Measurements from ENCODE around the gene JARID2. TPM values are rescaled to one million over a fixed set of nuclear protein-coding genes. Genes with fewer than 3 reads are reported as not detected.

The JARID2 gene
- total RNA-seq, 1 donor from 2014 or later = 17.9 TPM

GRCh38 chr6:15355683-15356099 is 109.8 kb downstream of the JARID2 start:
- Histone ChIP-seq H3K27me3 (no peaks in the 10 kb centered on the region), H3K27ac (no peak overlapping the region), H3K36me3 (no peaks in the 10 kb centered on the region), H3K9me3 (no peaks in the 10 kb centered on the region), H3K4me1 (peaks cover 15% of the 10 kb centered on the region), H3K4me3 (no peak overlapping the region)
- no peak for DNase-seq (ENCODE audit: extremely low spot score in 2 of 2)
- TF ChIP-seq POLR2AphosphoS5 (IDR thresholded peaks at IDR 0.05; ENCODE audit: insufficient read depth in 1 of 2, low read depth in 1 of 2) (no peak), CTCF (IDR thresholded peaks at IDR 0.05) (no peak), POLR2A (IDR thresholded peaks at IDR 0.05) (no peak)
- intact Hi-C loops (cut with DNase I) = no loop called here

- no peaks in the 10 kb centered on the region for H3K9me3 ChIP-seq
- peaks cover 15% of the 10 kb centered on the region for H3K4me1 ChIP-seq
- no peaks in the 10 kb centered on the region for H3K36me3 ChIP-seq
- no peak overlapping the region for H3K4me3 ChIP-seq
- H3K27ac ChIP-seq = no peak overlapping the region
- DNase-seq (ENCODE audit: extremely low spot score in 2 of 2) = no peak
- intact Hi-C loops (cut with DNase I) = no loop called here
- no peaks in the 10 kb centered on the region for H3K27me3 ChIP-seq
- TF ChIP-seq POLR2A (IDR thresholded peaks at IDR 0.05) (no peak), CTCF (IDR thresholded peaks at IDR 0.05) (no peak)
Observed at GRCh38 chr6:15356179-15356578, 110.3 kb downstream of the JARID2 start.

GRCh38 chr6:15356937-15357336 is 111.1 kb downstream of the JARID2 start:
- Histone ChIP-seq H3K27ac (no peak overlapping the region), H3K9me3 (no peaks in the 10 kb centered on the region), H3K4me1 (peaks cover 7% of the 10 kb centered on the region), H3K36me3 (no peaks in the 10 kb centered on the region), H3K27me3 (no peaks in the 10 kb centered on the region), H3K4me3 (no peak overlapping the region)
- no peak for DNase-seq (ENCODE audit: extremely low spot score in 2 of 2)
- TF ChIP-seq POLR2A (IDR thresholded peaks at IDR 0.05) (no peak), CTCF (IDR thresholded peaks at IDR 0.05) (no peak), POLR2AphosphoS5 (IDR thresholded peaks at IDR 0.05; ENCODE audit: insufficient read depth in 1 of 2, low read depth in 1 of 2) (no peak)
- intact Hi-C loops (cut with DNase I) = no loop called here

DNA sequence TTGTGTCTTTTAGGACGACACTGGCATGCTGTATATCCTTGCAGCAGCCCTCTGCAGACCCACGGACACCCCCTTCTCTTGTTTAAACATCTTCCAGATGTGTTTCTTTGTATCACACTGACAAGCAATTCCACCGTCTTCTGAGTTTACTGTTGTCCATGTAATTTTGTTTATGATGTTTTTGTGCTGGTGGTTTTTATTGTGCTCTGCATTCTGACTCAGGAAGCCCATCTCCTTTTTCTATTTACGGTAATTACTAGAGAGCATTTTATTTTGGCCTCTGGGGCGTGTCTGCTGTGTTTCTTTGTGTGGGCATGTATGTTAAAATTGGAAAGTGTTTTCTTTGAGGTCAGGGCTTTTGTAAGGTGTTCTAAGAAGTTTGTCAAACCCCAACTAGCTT is 111.9 kb downstream of the JARID2 start:
- no peaks in the 10 kb centered on the region for H3K9me3 ChIP-seq
- H3K27ac ChIP-seq = no peak overlapping the region
- intact Hi-C loops (cut with DNase I) = no loop called here
- no peak for DNase-seq (ENCODE audit: extremely low spot score in 2 of 2)
- no peaks in the 10 kb centered on the region for H3K4me1 ChIP-seq
- no peak for TF ChIP-seq POLR2A (IDR thresholded peaks at IDR 0.05)
- TF ChIP-seq POLR2AphosphoS5 (IDR thresholded peaks at IDR 0.05; ENCODE audit: insufficient read depth in 1 of 2, low read depth in 1 of 2) = no peak
- no peak for TF ChIP-seq CTCF (IDR thresholded peaks at IDR 0.05)
- H3K36me3 ChIP-seq = no peaks in the 10 kb centered on the region
- no peak overlapping the region for H3K4me3 ChIP-seq
- H3K27me3 ChIP-seq = no peaks in the 10 kb centered on the region

DNA sequence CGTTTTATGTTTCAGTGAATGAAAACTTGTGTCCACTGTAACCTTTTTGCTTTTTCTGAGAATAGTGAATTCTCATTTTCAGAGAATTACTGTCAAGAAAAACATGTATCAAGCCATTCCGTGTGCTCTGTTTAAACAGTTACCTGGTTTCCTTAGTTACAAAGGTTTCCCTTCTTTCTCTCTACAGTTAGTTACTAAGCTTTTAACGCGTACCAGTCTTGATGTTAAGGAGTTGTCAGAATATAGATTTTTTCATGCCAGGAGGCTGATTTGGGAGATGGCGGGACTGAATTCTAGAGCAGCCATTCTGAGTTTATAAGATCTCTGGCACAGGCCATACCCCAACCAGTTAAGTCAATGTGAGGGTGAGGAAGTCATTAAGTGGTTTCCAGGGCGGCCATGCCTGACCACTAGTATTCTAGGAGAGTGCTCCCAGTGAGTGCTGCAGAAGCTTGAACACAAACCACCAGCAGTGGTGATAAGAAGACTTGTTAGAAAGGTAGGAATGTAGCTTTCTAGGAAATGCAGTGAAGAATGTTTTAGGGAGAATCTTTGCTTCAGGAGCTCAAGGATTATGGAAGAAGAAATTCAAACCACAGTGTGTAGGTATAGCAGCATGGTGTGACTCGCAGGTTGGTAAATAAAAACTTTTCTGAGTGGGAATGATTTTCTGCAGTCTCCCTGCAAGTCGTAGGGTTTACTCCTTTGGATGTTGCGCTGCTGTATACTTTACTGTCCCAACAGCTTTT is 112.9 kb downstream of the JARID2 start:
- TF ChIP-seq CTCF (IDR thresholded peaks at IDR 0.05) = no peak
- TF ChIP-seq POLR2AphosphoS5 (IDR thresholded peaks at IDR 0.05; ENCODE audit: insufficient read depth in 1 of 2, low read depth in 1 of 2) = no peak
- TF ChIP-seq POLR2A (IDR thresholded peaks at IDR 0.05) = no peak
- no peak for DNase-seq (ENCODE audit: extremely low spot score in 2 of 2)
- H3K4me1 ChIP-seq = no peaks in the 10 kb centered on the region
- H3K27me3 ChIP-seq = no peaks in the 10 kb centered on the region
- H3K27ac ChIP-seq = no peak overlapping the region
- H3K9me3 ChIP-seq = no peaks in the 10 kb centered on the region
- H3K36me3 ChIP-seq = no peaks in the 10 kb centered on the region
- intact Hi-C loops (cut with DNase I) = no loop called here
- H3K4me3 ChIP-seq = no peak overlapping the region
